ENCODE data around the gene EEF1AKMT2.
"Not testable (repeated sequence)": the region's sequence is repeated elsewhere in the genome, so short reads cannot be mapped to it uniquely, and the experiment has no call there.

The EEF1AKMT2 gene

GRCh38 chr10:124792998-124793352, 1.3 kb upstream of the EEF1AKMT2 start:
- Histone ChIP-seq H4K20me1 (ENCODE audit: control insufficient read depth, insufficient read depth, low read depth, low read length) (no peaks in the 10 kb centered on the region), H3K9me3 (ENCODE audit: control insufficient read depth, insufficient read depth, low read length) (no peaks in the 10 kb centered on the region), H3K79me2 (ENCODE audit: control insufficient read depth, low read length) (peaks cover 34% of the 10 kb centered on the region), H3K27ac (ENCODE audit: low read depth, low read length) (no peak overlapping the region), H3K9me2 (replicated peaks; ENCODE audit: control insufficient read depth, low read length) (no peaks in the 10 kb centered on the region), H3K27me3 (ENCODE audit: control insufficient read depth, low read length) (no peaks in the 10 kb centered on the region), H3K4me1 (ENCODE audit: control insufficient read depth, low read length) (peaks cover 15% of the 10 kb centered on the region), H3F3A (ENCODE audit: control insufficient read depth, insufficient read depth) (no peaks in the 10 kb centered on the region; the same call in 1 of the 2 replicates), H3K4me3 (ENCODE audit: low read length) (peak overlapping the region; percentile 97), H3K4me2 (ENCODE audit: low read length) (peak overlapping the region; percentile 92), H3K36me3 (ENCODE audit: control insufficient read depth, low read length) (peaks cover 23% of the 10 kb centered on the region)
- TF ChIP-seq CTCF (IDR thresholded peaks at IDR 0.05; ENCODE audit: low read depth, low read length, poor library complexity, severe bottlenecking) (no peak), EZH2phosphoT487 (IDR thresholded peaks at IDR 0.05; ENCODE audit: borderline replicate concordance, low read length) (no peak)

- H3K36me3 ChIP-seq (ENCODE audit: control insufficient read depth, low read length) = peaks cover 41% of the 10 kb centered on the region
- not testable (repeated sequence) for H4K20me1 ChIP-seq (ENCODE audit: control insufficient read depth, insufficient read depth, low read depth, low read length); H3K4me3 ChIP-seq (ENCODE audit: low read length); H3K4me1 ChIP-seq (ENCODE audit: control insufficient read depth, low read length); H3K9me2 ChIP-seq (replicated peaks; ENCODE audit: control insufficient read depth, low read length); H3K9me3 ChIP-seq (ENCODE audit: control insufficient read depth, insufficient read depth, low read length); H3K79me2 ChIP-seq (ENCODE audit: control insufficient read depth, low read length); H3F3A ChIP-seq (ENCODE audit: control insufficient read depth, insufficient read depth); H3K27ac ChIP-seq (ENCODE audit: low read depth, low read length); H3K4me2 ChIP-seq (ENCODE audit: low read length); H3K27me3 ChIP-seq (ENCODE audit: control insufficient read depth, low read length)
Observed at GRCh38 chr10:124782900-124783299, 8.8 kb downstream of the EEF1AKMT2 start.

GRCh38 chr10:124768791-124769190, 22.9 kb downstream of the EEF1AKMT2 start:
- H3K36me3 ChIP-seq (ENCODE audit: control insufficient read depth, low read length) = peaks cover 25% of the 10 kb centered on the region

GRCh38 chr10:124765256-124765655, 26.4 kb downstream of the EEF1AKMT2 start:
- Histone ChIP-seq H3K4me1 (ENCODE audit: control insufficient read depth, low read length) (no peaks in the 10 kb centered on the region), H3K36me3 (ENCODE audit: control insufficient read depth, low read length) (peaks cover 35% of the 10 kb centered on the region), H3K9me3 (ENCODE audit: control insufficient read depth, insufficient read depth, low read length) (no peaks in the 10 kb centered on the region), H3K79me2 (ENCODE audit: control insufficient read depth, low read length) (no peaks in the 10 kb centered on the region), H3K4me3 (ENCODE audit: low read length) (no peak overlapping the region), H3F3A (ENCODE audit: control insufficient read depth, insufficient read depth) (0 out of 2 replicates have a peak, but pooled peaks cover 3% of the 10 kb centered on the region), H4K20me1 (ENCODE audit: control insufficient read depth, insufficient read depth, low read depth, low read length) (no peaks in the 10 kb centered on the region), H3K27ac (ENCODE audit: low read depth, low read length) (no peak overlapping the region), H3K27me3 (ENCODE audit: control insufficient read depth, low read length) (no peaks in the 10 kb centered on the region), H3K9me2 (replicated peaks; ENCODE audit: control insufficient read depth, low read length) (no peaks in the 10 kb centered on the region), H3K4me2 (ENCODE audit: low read length) (no peak overlapping the region)
- no peak for TF ChIP-seq CTCF (IDR thresholded peaks at IDR 0.05; ENCODE audit: low read depth, low read length, poor library complexity, severe bottlenecking)
- TF ChIP-seq EZH2phosphoT487 (IDR thresholded peaks at IDR 0.05; ENCODE audit: borderline replicate concordance, low read length) = no peak

More at GRCh38 chr10:124768791-124769190, 22.9 kb downstream of the EEF1AKMT2 start:
- no peaks in the 10 kb centered on the region for H4K20me1 ChIP-seq (ENCODE audit: control insufficient read depth, insufficient read depth, low read depth, low read length)
- H3K9me2 ChIP-seq (replicated peaks; ENCODE audit: control insufficient read depth, low read length) = no peaks in the 10 kb centered on the region
- TF ChIP-seq CTCF (IDR thresholded peaks at IDR 0.05; ENCODE audit: low read depth, low read length, poor library complexity, severe bottlenecking) (no peak), EZH2phosphoT487 (IDR thresholded peaks at IDR 0.05; ENCODE audit: borderline replicate concordance, low read length) (no peak)
- no peaks in the 10 kb centered on the region for H3K9me3 ChIP-seq (ENCODE audit: control insufficient read depth, insufficient read depth, low read length)
- H3K79me2 ChIP-seq (ENCODE audit: control insufficient read depth, low read length) = no peaks in the 10 kb centered on the region
- no peak overlapping the region for H3K4me3 ChIP-seq (ENCODE audit: low read length)
- H3K4me1 ChIP-seq (ENCODE audit: control insufficient read depth, low read length) = no peaks in the 10 kb centered on the region
- H3K4me2 ChIP-seq (ENCODE audit: low read length) = no peak overlapping the region
- no peak overlapping the region for H3K27ac ChIP-seq (ENCODE audit: low read depth, low read length)
- no peaks in the 10 kb centered on the region for H3K27me3 ChIP-seq (ENCODE audit: control insufficient read depth, low read length)
- 0 out of 2 replicates have a peak, but pooled peaks cover 3% of the 10 kb centered on the region for H3F3A ChIP-seq (ENCODE audit: control insufficient read depth, insufficient read depth)
